Transverse colon (tissue), 4 donors: ENCODE measurements around the gene LARP4B. TPM values are rescaled to one million over a fixed set of nuclear protein-coding genes. Genes with fewer than 3 reads are reported as not detected.

Experiments used
- DNase-seq: peaks from one replicate; pipeline ENCODE4 v3.0.0-alpha.2; 2019
- H3K27ac ChIP-seq, 4 donors: fragments of 200-600 bp; sonication (generic); 2 replicates each; pipeline ENCODE4 v1.5.1; 2016 to 2018; ENCODE audit warnings: inconsistent platforms in 4 of 4
- H3K27me3 ChIP-seq: fragments of 200-600 bp; sonication (generic); 2 replicates; pipeline ENCODE4 v1.5.1; 2017; ENCODE audit warnings: inconsistent platforms
- H3K36me3 ChIP-seq, 4 donors: fragments of 200-600 bp; sonication (generic); 2 replicates each; pipeline ENCODE4 v1.5.1; 2017 to 2019; ENCODE audit warnings: inconsistent platforms in 4 of 4
- H3K4me1 ChIP-seq, 4 donors: fragments of 200-600 bp; sonication (generic); 2 replicates each; pipeline ENCODE4 v1.5.1; 2017 to 2020; ENCODE audit warnings: inconsistent platforms in 4 of 4
- H3K4me3 ChIP-seq, 4 donors: fragments of 200-600 bp; sonication (generic); 1 replicate in 1 of 4; 2 replicates in 3 of 4; pipeline versions ENCODE4 v1.5.1 to v1.6.1; 2017 to 2019; ENCODE audit warnings: inconsistent platforms in 4 of 4
- H3K9me3 ChIP-seq, 2 donors: fragments of 200-600 bp; sonication (generic); 2 replicates each; pipeline ENCODE4 v1.5.1; 2017 to 2019; ENCODE audit warnings: inconsistent platforms in 2 of 2
- EP300 ChIP-seq: sonication (generic); formaldehyde crosslinking; IDR thresholded peaks from one replicate; pipeline ENCODE4 v1.6.1; 2017; ENCODE audit warnings: antibody characterized with exemption, low read depth
- POLR2A ChIP-seq: fragments of 450-650 bp; IDR thresholded peaks from one replicate; pipeline ENCODE4 v1.6.1; 2016; ENCODE audit warnings: antibody characterized with exemption, mild to moderate bottlenecking, moderate library complexity
- POLR2AphosphoS5 ChIP-seq, 3 donors: sonication (generic); formaldehyde crosslinking; IDR thresholded peaks; one replicate each; pipeline ENCODE4 v1.6.1; 2016; ENCODE audit warnings: antibody characterized with exemption in 3 of 3
- WGBS, 2 donors: methylation state at CpG; one replicate each; pipeline ENCODE4 v1.1.5; 2018; ENCODE audit warnings: low coverage in 1 of 2; 5-methylcytosine and 5-hydroxymethylcytosine counted together
- in situ Hi-C, 4 donors: fragments of 200-750 bp; cut with MboI; loops; one replicate each; pipeline versions ENCODE4 v1.15.0 to v1.15.1; 2017; ENCODE audit warnings: low sequenced_read_pairs in 3 of 4, low pct_ligation_motif_present in 1 of 4, low pct_unique_long_range_greater_than_20kb in 1 of 4
- intact Hi-C: fragments of 100-400 bp; cut with DNase I; formaldehyde crosslinking; loops from one replicate; pipeline ENCODE4 v1.15.1; 2023; ENCODE audit warnings: low total_unique reads
- total RNA-seq, 4 donors: library from RNA; depleted of rRNA; stranded (reverse); fragments of >200 nt; gene quantifications; one replicate each; pipeline ENCODE4 v1.1.0, GENCODE V29; 2016
- TF ChIP-seq, protein P1 (sequence below), 5 experiments: fragments of 200-600 bp in 3 of 5; fragments of 450-650 bp in 2 of 5; sonication (generic) in 3 of 5; IDR thresholded peaks; 1 replicate in 2 of 5; 2 replicates in 3 of 5; pipeline ENCODE4 v1.5.1; 2016 to 2017; ENCODE audit warnings: antibody characterized with exemption in 5 of 5, inconsistent platforms in 3 of 5, mild to moderate bottlenecking in 2 of 5, moderate library complexity in 1 of 5

Gene LARP4B
- total RNA-seq, 4 donors from 2014 or later: 89.2 to 148 (median 96.4) TPM

DNA sequence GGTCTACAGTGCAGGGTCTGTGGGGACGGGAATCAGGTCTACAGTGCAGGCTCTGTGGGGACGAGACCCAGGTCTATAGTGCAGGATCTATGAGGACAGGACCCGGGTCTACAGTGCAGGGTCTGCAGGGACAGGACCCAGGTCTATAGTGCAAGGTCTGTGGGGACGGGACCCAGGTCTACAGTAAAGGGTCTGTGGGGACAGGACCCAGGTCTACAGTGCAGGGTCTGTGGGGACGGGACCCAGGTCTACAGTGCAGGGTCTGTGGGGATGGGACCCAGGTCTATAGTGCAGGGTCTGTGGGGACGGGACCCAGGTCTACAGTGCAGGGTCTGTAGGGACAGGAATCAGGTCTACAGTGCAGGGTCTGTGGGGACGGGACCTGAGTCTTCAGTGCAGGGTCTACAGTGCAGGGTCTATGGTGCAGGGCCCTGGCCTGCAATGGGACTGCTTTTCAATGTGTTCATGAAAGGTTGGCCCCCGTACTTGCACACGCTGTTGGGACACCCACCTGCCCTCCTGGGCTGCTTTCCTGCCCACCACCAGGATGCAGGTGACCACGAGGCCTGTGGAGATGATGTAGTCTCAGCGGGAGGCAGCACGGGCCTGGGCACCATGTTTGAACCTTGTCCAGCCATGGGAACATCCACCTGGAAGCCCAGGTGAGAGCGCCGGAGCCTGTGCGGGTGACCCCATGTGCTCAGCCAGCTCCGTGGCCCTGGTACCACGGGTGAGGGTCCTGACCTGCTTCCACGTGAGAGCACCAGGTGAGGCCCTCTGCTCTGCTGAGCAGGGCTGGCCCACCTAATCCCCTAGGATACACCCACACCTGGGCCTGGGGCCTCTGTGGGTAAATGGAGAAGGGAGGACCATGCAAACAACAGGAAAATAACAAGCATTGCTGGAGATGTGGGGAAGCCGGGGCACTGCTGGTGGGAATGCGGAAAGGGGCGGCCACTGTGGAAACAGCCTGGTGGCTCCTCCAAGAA is 150.7 kb downstream of the LARP4B start:
- H3K9me3 ChIP-seq: no peaks in the 10 kb centered on the region
- intact Hi-C loops (loop anchor here (10.0 kb wide), 3 partner anchors 196 to 416 kb away; no protein-coding TSS in a partner anchor), in situ Hi-C loops (loop anchor here in 2 of 4 donors (25.0 kb wide), 1 partner anchor 269 kb away; no protein-coding TSS in a partner anchor)
- WGBS, 2 donors: 83 to 87% methylated on average over 2 to 20 of the region's 21 CpGs
- H3K4me3 ChIP-seq: no peak overlapping the region
- H3K27ac ChIP-seq: no peak overlapping the region
- H3K4me1 ChIP-seq: peaks cover 3 to 11% (median 7%) of the 10 kb centered on the region in 4 donors
- no peak for TF ChIP-seq POLR2AphosphoS5 (IDR thresholded peaks at IDR 0.05)
- DNase-seq: no peak
- peaks cover 15% of the 10 kb centered on the region for H3K27me3 ChIP-seq
- no peaks in the 10 kb centered on the region for H3K36me3 ChIP-seq

DNA sequence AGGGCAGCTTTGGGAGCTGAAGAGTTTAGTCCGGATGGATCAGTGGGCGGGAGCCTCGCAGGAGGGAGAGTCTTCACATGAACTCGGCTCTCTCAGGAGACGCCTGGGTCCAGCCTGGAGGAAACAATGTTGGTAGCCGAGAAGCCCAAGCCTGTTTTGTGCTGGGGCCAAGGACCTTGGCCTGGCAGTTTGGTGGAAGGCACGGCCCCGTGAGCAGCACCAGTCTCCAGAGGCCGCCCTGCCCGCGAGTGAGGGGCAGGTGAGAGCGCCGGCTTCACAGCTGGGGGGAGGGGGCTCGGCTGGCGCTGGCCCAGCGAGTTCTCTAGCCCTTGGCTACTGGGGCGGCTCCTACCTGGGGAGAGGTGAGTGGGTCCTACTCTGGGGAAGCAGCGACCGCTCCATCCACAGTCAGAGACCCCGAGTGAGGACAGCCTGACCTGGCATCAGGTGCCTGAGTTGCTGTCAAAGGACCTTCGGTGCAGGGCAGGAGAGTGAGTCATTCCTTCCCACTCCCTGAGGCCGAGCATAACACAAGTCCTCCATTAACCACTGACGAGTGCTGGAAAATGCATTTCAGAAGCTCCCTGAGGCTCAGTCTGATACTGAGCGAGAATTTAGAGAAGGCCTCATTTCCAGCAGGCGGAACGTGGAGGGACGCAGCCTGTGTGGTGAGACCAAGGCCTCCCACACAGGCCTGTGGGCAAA is 152.7 kb downstream of the LARP4B start:
- TF ChIP-seq POLR2AphosphoS5 (IDR thresholded peaks at IDR 0.05) (no peak), POLR2A (no peak), EP300 (no peak)
- TF ChIP-seq, protein P1, sequence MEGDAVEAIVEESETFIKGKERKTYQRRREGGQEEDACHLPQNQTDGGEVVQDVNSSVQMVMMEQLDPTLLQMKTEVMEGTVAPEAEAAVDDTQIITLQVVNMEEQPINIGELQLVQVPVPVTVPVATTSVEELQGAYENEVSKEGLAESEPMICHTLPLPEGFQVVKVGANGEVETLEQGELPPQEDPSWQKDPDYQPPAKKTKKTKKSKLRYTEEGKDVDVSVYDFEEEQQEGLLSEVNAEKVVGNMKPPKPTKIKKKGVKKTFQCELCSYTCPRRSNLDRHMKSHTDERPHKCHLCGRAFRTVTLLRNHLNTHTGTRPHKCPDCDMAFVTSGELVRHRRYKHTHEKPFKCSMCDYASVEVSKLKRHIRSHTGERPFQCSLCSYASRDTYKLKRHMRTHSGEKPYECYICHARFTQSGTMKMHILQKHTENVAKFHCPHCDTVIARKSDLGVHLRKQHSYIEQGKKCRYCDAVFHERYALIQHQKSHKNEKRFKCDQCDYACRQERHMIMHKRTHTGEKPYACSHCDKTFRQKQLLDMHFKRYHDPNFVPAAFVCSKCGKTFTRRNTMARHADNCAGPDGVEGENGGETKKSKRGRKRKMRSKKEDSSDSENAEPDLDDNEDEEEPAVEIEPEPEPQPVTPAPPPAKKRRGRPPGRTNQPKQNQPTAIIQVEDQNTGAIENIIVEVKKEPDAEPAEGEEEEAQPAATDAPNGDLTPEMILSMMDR (IDR thresholded peaks at IDR 0.05): no peak
- no peaks in the 10 kb centered on the region for H3K9me3 ChIP-seq
- H3K27me3 ChIP-seq: no peaks in the 10 kb centered on the region
- no peaks in the 10 kb centered on the region for H3K4me1 ChIP-seq
- no peaks in the 10 kb centered on the region for H3K36me3 ChIP-seq
- DNase-seq: no peak
- intact Hi-C loops: loop anchor here (10.0 kb wide), 1 partner anchor 74 kb away; no protein-coding TSS in a partner anchor
- no peak overlapping the region for H3K27ac ChIP-seq
- 88% methylated on average over 19 of the region's 27 CpGs; no CpG with 5 or more reads in 1 of the 2 donors for WGBS, 2 donors
- no peak overlapping the region for H3K4me3 ChIP-seq
- in situ Hi-C loops: loop anchor here in 2 of 4 donors (25.0 kb wide), 1 partner anchor 266 kb away; no protein-coding TSS in a partner anchor

DNA sequence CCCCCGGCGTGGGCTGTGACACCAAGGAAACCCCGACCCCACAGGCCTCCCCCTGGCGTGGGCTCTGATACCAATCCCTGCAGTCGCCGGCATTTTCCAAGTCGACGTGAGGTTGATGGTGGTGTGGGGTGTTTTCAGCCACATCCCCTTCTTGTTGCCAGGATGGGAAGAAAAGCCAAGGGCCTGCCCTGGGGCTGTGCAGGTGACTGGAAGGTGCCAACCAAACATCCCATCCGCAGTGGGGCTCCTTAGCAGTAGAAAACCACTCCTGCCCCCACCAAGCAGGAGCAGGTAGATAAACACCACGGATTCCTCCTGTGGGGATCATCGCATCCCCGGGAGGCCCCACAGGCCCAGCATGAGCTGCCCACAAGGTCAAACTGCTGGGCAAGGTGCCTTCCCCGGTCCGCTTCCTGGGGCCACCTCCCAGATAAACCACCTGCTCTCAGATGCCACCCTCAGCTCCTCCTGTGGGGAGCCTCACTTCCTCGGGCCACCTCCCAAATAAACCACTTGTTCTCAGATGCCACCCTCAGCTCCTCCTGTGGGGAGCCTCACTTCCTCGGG is 153.5 kb downstream of the LARP4B start:
- no peak for TF ChIP-seq POLR2AphosphoS5 (IDR thresholded peaks at IDR 0.05)
- TF ChIP-seq POLR2A: no peak
- TF ChIP-seq, protein P1 (IDR thresholded peaks at IDR 0.05): no peak
- no peak for TF ChIP-seq EP300
- Histone ChIP-seq H3K4me3 (no peak overlapping the region), H3K36me3 (no peaks in the 10 kb centered on the region), H3K4me1 (no peaks in the 10 kb centered on the region), H3K9me3 (no peaks in the 10 kb centered on the region), H3K27ac (no peak overlapping the region), H3K27me3 (no peaks in the 10 kb centered on the region)
- WGBS, 2 donors: 83% methylated on average over 14 of the region's 16 CpGs; no CpG with 5 or more reads in 1 of the 2 donors
- intact Hi-C loops (loop anchor here (10.0 kb wide), 1 partner anchor 73 kb away; no protein-coding TSS in a partner anchor), in situ Hi-C loops (loop anchor here in 2 of 4 donors (25.0 kb wide), 1 partner anchor 266 kb away; no protein-coding TSS in a partner anchor)
- no peak for DNase-seq

DNA sequence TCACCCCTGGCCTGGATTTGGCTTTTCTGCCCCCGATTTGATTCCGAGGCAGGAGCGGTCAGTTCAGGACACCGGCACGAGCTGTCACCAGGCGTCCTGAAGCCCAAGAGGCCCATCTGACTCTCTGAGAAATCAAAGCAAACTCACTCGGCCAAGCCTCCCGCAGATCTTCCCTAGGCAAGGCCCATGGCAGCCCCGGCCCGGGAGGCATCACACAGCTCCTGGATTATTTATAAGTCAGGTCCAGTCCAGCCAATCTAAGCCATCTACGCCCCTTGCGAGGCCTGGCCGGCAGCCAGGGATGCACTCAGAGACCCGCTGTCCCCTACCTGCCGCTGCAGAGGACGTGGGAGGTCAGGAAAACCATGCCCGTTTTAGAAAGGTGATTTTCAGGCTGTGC is 154.7 kb downstream of the LARP4B start:
- H3K4me3 ChIP-seq: no peak overlapping the region
- TF ChIP-seq POLR2AphosphoS5 (IDR thresholded peaks at IDR 0.05) (no peak), EP300 (no peak), POLR2A (no peak)
- TF ChIP-seq, protein P1 (IDR thresholded peaks at IDR 0.05): no peak
- H3K27me3 ChIP-seq: no peaks in the 10 kb centered on the region
- no peaks in the 10 kb centered on the region for H3K4me1 ChIP-seq
- 88% methylated on average over 12 of the region's 17 CpGs; no CpG with 5 or more reads in 1 of the 2 donors for WGBS, 2 donors
- intact Hi-C loops: loop anchor here (10.0 kb wide), 1 partner anchor 72 kb away; no protein-coding TSS in a partner anchor
- no peaks in the 10 kb centered on the region for H3K36me3 ChIP-seq
- no peak for DNase-seq
- in situ Hi-C loops: loop anchor here in 2 of 4 donors (25.0 kb wide), 1 partner anchor 264 kb away; no protein-coding TSS in a partner anchor
- no peaks in the 10 kb centered on the region for H3K9me3 ChIP-seq
- H3K27ac ChIP-seq: no peak overlapping the region
